ENCODE data around the gene RNF14.

Gene RNF14

DNA sequence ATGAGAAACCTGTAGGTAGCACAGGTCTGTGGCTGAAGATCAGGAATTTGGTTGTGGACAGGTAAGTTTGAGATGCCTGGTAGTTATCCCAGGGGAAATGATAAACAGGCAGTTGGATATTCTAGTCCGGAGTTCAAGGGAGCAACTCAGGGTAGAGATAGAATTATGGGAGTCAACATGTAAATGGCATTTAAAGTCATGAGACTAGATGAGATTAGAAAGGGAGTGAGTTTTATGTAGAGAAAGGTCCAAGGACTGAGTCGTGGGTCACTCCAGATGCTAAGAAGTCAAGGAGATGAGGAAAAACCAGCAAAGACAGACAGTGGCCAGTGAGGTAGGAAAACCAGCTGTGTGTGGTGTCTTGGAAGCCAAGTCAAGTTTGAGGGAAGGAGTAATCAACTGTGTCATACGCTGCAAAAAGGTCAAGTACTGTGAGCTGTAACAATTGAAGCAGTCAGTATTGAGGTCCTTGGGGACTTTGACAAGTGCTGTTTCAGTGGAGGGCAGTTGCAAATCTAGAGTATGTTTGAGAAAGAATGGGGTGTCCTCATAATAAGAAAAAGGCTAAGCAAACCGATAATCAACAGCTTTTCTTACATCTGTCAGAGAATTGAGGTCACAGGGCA is 25.7 kb downstream of the RNF14 start:
- Histone ChIP-seq H3K9me3 (ENCODE audit: low read length) (no peaks in the 10 kb centered on the region), H3K4me1 (ENCODE audit: insufficient read depth, low read length) (no peaks in the 10 kb centered on the region), H3K4me3 (ENCODE audit: low read depth in 1 of 2, low read length in 2 of 2) (no peak overlapping the region), H3K27ac (ENCODE audit: low read depth, low read length) (no peak overlapping the region), H3K36me3 (ENCODE audit: insufficient read depth, low read length) (peaks cover 35% of the 10 kb centered on the region), H3K9ac (ENCODE audit: low read length) (no peak overlapping the region), H3K27me3 (ENCODE audit: control insufficient read depth in 1 of 2, insufficient read depth in 2 of 2, low read length in 2 of 2) (no peaks in the 10 kb centered on the region)

DNA sequence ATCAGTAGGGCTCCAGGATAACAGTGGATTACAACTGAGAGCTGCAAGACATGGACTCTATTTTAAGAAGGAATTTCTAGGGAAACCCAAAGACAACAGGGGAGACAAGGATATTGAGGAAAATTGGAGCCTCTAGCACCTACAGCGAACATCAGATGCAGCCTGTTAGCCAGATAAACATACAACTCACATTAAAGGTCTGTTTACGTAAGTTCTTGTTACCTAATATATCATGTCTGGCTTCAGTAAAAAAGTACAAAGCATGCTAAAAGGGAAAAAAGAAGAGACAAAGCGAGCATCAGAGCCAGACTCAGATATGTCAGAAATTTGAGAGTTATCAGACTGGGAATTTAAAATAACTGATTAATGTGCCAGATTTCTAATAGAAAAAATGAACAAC is 26.8 kb downstream of the RNF14 start:
- no peak overlapping the region for H3K4me3 ChIP-seq (ENCODE audit: low read depth in 1 of 2, low read length in 2 of 2)
- H3K27ac ChIP-seq (ENCODE audit: low read depth, low read length) = no peak overlapping the region
- no peak overlapping the region for H3K9ac ChIP-seq (ENCODE audit: low read length)
- no peaks in the 10 kb centered on the region for H3K9me3 ChIP-seq (ENCODE audit: low read length)
- H3K36me3 ChIP-seq (ENCODE audit: insufficient read depth, low read length) = peaks cover 38% of the 10 kb centered on the region
- H3K4me1 ChIP-seq (ENCODE audit: insufficient read depth, low read length) = no peaks in the 10 kb centered on the region
- H3K27me3 ChIP-seq (ENCODE audit: control insufficient read depth in 1 of 2, insufficient read depth in 2 of 2, low read length in 2 of 2) = no peaks in the 10 kb centered on the region

DNA sequence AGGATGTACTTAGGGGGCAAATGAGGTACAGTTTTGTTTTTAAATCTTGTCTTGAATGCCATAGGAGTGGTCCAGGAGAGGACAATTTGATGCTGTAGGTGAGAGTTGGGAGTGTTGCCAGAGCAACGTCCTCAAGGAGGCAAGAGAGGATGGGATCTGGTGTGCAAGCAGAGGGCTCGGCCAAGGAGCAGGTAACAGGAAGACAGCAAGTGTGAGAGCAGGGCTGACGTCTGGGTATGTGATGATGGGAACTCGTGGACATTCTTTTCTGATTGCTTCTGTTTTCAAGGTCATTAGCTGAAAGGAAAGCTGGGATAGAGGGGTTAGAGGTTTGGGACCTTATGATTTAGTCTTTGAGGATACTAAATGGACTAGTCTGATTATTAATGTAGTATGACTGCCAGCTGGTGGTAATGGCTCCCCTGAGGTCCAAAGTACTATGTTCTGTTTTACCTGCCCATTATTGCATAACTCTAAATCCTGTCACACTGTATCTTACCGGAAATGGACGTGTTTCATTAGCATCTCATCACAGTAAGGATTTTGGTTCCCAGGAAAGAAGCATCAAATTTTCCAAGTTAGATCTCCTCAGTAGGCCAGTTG is 28.6 kb downstream of the RNF14 start:
- Histone ChIP-seq H3K36me3 (ENCODE audit: insufficient read depth, low read length) (peaks cover 48% of the 10 kb centered on the region), H3K4me3 (ENCODE audit: low read depth in 1 of 2, low read length in 2 of 2) (no peak overlapping the region), H3K9ac (ENCODE audit: low read length) (no peak overlapping the region), H3K9me3 (ENCODE audit: low read length) (no peaks in the 10 kb centered on the region), H3K27me3 (ENCODE audit: control insufficient read depth in 1 of 2, insufficient read depth in 2 of 2, low read length in 2 of 2) (no peaks in the 10 kb centered on the region), H3K4me1 (ENCODE audit: insufficient read depth, low read length) (no peaks in the 10 kb centered on the region), H3K27ac (ENCODE audit: low read depth, low read length) (no peak overlapping the region)

DNA sequence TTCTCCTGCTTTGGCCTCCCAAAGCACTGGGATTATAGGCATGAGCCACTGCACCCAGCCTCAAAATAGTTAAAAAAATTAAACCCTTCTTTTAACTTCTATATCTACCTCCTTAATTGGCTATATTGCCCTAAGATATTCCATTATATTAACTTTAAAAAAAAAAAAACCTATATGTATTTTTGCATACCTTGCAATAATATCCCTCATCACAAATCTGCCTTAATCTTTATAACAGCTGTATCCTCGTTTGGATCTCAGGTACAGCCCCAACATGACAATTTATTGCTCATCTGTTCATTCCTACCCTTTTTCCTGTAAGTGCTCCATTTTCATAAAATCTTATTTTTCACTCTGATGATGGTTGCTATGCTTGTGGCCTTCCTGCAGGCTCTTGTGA is 31.3 kb downstream of the RNF14 start:
- H3K4me3 ChIP-seq (ENCODE audit: low read depth in 1 of 2, low read length in 2 of 2) = no peak overlapping the region
- no peaks in the 10 kb centered on the region for H3K9me3 ChIP-seq (ENCODE audit: low read length)
- H3K9ac ChIP-seq (ENCODE audit: low read length) = no peak overlapping the region
- H3K4me1 ChIP-seq (ENCODE audit: insufficient read depth, low read length) = no peaks in the 10 kb centered on the region
- H3K36me3 ChIP-seq (ENCODE audit: insufficient read depth, low read length) = peaks cover 42% of the 10 kb centered on the region
- no peak overlapping the region for H3K27ac ChIP-seq (ENCODE audit: low read depth, low read length)
- H3K27me3 ChIP-seq (ENCODE audit: control insufficient read depth in 1 of 2, insufficient read depth in 2 of 2, low read length in 2 of 2) = no peaks in the 10 kb centered on the region

DNA sequence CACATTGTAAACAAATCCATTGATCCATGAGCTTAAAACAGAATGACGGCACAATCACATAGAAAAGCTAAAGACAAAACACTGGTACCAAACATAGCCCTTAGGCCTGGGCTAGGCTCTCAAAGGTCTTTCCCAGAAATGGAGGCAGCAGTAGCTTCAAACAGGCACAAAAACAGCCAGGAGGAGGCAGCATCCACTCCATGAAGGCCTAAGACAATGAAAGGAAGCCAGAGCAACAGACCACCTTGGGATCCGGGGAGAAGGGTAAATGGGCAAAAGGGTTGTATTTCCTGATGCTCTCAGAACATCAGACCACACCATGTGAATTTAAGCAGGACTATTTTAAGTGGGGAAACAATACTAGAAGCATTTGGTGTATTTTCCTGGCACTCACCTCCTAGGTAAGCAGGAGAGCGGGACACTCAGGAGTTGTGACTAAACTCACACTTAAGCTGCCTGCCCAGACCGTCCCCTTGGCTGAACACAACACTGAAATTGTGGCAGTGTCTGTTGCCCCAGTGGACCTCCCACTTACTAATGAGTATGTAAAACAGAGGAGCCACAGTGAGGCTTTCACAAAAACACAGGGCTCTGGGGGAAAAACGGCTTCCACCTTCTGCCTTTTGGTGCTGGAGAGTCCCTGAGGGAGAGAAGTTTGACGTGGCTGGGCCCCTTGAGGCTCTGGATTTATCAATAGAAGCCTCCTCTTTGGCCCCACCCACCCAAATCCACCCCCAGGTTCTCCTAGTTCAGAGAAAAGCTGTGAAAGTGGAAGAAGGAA is 32.0 kb downstream of the RNF14 start:
- H3K4me1 ChIP-seq (ENCODE audit: insufficient read depth, low read length) = no peaks in the 10 kb centered on the region
- peaks cover 47% of the 10 kb centered on the region for H3K36me3 ChIP-seq (ENCODE audit: insufficient read depth, low read length)
- no peak overlapping the region for H3K9ac ChIP-seq (ENCODE audit: low read length)
- H3K4me3 ChIP-seq (ENCODE audit: low read depth in 1 of 2, low read length in 2 of 2) = no peak overlapping the region
- no peaks in the 10 kb centered on the region for H3K27me3 ChIP-seq (ENCODE audit: control insufficient read depth in 1 of 2, insufficient read depth in 2 of 2, low read length in 2 of 2)
- no peaks in the 10 kb centered on the region for H3K9me3 ChIP-seq (ENCODE audit: low read length)
- H3K27ac ChIP-seq (ENCODE audit: low read depth, low read length) = no peak overlapping the region

DNA sequence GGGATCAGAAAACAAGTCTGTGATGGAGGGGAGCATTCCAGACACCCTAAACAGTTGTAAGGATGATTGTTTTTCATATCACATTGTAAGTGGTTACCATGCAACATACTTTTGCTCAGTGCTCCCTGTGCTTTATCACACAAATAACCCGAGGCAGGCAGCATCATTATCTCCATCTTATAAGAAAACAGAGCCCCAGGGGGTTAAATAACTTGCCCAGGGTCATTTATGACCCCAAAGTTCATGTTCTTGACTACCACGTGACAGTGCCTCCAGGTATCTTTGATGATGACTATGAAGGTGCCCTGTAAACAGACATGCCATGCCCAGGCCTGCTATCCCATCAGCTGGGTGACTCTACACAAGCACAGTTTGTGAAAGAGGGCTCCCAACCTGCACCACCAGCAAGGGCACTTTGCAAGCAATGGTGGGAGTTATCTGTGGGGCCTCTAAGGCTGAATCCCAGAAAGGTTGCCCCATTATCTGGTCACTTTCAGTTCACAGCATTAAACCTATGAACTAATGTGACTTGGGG is 34.4 kb downstream of the RNF14 start:
- Histone ChIP-seq H3K27ac (ENCODE audit: low read depth, low read length) (no peak overlapping the region), H3K4me3 (ENCODE audit: low read depth in 1 of 2, low read length in 2 of 2) (no peak overlapping the region), H3K4me1 (ENCODE audit: insufficient read depth, low read length) (no peaks in the 10 kb centered on the region), H3K9me3 (ENCODE audit: low read length) (no peaks in the 10 kb centered on the region), H3K27me3 (ENCODE audit: control insufficient read depth in 1 of 2, insufficient read depth in 2 of 2, low read length in 2 of 2) (no peaks in the 10 kb centered on the region), H3K36me3 (ENCODE audit: insufficient read depth, low read length) (peaks cover 59% of the 10 kb centered on the region), H3K9ac (ENCODE audit: low read length) (no peak overlapping the region)

DNA sequence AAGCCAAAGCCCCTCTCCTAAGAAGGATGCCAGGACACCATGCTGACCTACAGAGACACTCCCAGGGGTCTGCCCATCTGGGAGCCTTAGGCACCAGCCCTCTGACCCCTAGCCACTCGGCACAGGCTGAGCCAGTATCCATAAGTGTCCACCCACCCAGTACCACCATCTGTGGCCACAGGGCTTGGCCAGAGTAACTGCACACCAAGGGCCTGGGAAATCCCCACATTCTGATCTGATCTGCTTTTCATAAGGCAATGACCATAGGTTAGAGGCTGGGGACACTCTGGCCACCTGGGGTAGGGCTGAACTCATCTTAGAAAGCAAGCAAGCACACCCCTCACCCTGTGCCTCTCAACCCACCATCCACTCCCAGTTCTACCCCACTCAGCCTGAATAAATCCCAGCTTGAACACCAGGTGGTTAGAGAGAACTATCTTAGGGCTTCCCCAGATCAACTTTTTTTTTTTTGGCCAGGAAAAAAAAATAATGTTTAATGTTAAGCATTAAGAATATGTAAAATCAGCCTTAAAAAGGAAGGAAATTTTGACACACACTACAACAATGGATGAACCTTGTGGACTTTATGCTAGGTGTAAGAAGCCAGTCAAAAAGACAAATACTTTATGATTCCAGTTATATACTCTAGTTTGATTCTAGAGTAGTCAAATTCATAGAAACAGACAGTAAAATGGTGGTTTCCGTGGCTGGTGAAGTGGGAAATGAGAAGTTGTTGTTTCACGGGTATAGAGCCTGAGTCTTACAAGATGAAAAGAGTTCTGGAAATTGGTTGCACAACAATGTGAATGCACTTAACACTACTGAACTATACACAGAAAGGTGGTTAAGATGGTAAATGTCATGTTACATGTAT is 37.7 kb downstream of the RNF14 start:
- Histone ChIP-seq H3K4me1 (ENCODE audit: insufficient read depth, low read length) (peaks cover 4% of the 10 kb centered on the region), H3K4me3 (ENCODE audit: low read depth in 1 of 2, low read length in 2 of 2) (no peak overlapping the region), H3K36me3 (ENCODE audit: insufficient read depth, low read length) (peaks cover 48% of the 10 kb centered on the region), H3K27me3 (ENCODE audit: control insufficient read depth in 1 of 2, insufficient read depth in 2 of 2, low read length in 2 of 2) (no peaks in the 10 kb centered on the region), H3K9me3 (ENCODE audit: low read length) (no peaks in the 10 kb centered on the region), H3K9ac (ENCODE audit: low read length) (no peak overlapping the region), H3K27ac (ENCODE audit: low read depth, low read length) (no peak overlapping the region)

DNA sequence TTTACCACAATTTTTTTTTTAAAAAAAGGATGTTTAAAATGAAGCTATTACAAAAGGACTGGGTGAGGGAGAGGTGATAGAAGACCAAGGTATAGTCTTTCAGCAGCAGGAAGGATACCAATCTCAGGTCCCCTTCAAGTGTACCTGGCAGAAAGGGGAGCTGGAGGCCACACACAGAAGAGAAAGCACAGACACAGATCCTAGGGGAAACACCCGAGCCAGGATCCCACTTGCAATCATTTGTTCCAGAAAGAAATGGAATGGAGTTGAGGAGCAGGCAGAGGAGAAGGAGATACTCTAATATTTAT is 38.3 kb downstream of the RNF14 start:
- H3K27ac ChIP-seq (ENCODE audit: low read depth, low read length) = no peak overlapping the region
- no peak overlapping the region for H3K9ac ChIP-seq (ENCODE audit: low read length)
- H3K4me3 ChIP-seq (ENCODE audit: low read depth in 1 of 2, low read length in 2 of 2) = no peak overlapping the region
- no peaks in the 10 kb centered on the region for H3K9me3 ChIP-seq (ENCODE audit: low read length)
- peaks cover 10% of the 10 kb centered on the region for H3K4me1 ChIP-seq (ENCODE audit: insufficient read depth, low read length)
- H3K27me3 ChIP-seq (ENCODE audit: control insufficient read depth in 1 of 2, insufficient read depth in 2 of 2, low read length in 2 of 2) = no peaks in the 10 kb centered on the region
- H3K36me3 ChIP-seq (ENCODE audit: insufficient read depth, low read length) = peaks cover 46% of the 10 kb centered on the region

DNA sequence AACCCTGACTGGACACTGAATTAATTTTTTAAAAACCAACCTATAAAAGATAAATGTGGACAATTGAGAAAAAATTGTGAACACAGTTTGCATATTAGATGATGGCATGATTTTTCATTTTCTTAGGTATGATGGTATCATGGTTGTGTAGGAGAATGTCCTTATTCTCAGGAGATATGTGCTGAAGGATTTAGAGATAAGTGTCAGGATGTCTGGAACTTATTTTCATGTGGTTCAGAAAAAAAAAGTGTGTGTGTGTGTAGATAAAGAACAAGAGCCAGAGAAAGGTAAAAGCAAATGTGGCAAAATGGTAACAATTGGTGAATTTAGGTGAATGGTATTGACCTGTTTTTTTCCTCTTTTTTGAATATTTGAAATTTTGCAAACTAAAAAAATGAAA is 39.9 kb downstream of the RNF14 start:
- H3K27me3 ChIP-seq (ENCODE audit: control insufficient read depth in 1 of 2, insufficient read depth in 2 of 2, low read length in 2 of 2) = no peaks in the 10 kb centered on the region

DNA sequence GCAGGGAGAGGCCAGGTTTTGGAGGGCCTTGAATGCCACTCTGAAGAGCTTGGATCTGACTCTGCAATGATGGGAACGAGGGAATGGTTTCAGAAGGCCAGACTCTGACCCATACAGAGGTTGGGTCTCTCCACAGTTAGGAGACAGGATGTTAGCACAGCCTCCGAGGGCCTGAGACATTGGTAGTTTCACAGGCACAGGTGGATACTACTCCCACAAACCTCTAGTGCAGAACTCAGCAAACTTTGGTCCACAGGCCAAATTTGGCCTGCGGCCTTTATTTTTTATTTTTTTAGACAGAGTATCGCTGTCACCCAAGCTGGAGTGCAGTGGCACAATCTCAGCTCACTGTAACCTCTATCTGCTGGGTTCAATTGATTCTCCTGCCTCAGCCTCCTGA is 41.0 kb downstream of the RNF14 start:
- Histone ChIP-seq H3K4me3 (ENCODE audit: low read depth in 1 of 2, low read length in 2 of 2) (no peak overlapping the region), H3K27ac (ENCODE audit: low read depth, low read length) (no peak overlapping the region), H3K4me1 (ENCODE audit: insufficient read depth, low read length) (peaks cover 27% of the 10 kb centered on the region), H3K9ac (ENCODE audit: low read length) (no peak overlapping the region), H3K9me3 (ENCODE audit: low read length) (no peaks in the 10 kb centered on the region), H3K27me3 (ENCODE audit: control insufficient read depth in 1 of 2, insufficient read depth in 2 of 2, low read length in 2 of 2) (no peaks in the 10 kb centered on the region), H3K36me3 (ENCODE audit: insufficient read depth, low read length) (peaks cover 29% of the 10 kb centered on the region)

More for the DNA sequence above, 39.9 kb downstream of the RNF14 start:
- Histone ChIP-seq H3K9ac (ENCODE audit: low read length) (no peak overlapping the region), H3K36me3 (ENCODE audit: insufficient read depth, low read length) (peaks cover 35% of the 10 kb centered on the region), H3K27ac (ENCODE audit: low read depth, low read length) (no peak overlapping the region), H3K9me3 (ENCODE audit: low read length) (no peaks in the 10 kb centered on the region), H3K4me1 (ENCODE audit: insufficient read depth, low read length) (peaks cover 21% of the 10 kb centered on the region), H3K4me3 (ENCODE audit: low read depth in 1 of 2, low read length in 2 of 2) (no peak overlapping the region)

DNA sequence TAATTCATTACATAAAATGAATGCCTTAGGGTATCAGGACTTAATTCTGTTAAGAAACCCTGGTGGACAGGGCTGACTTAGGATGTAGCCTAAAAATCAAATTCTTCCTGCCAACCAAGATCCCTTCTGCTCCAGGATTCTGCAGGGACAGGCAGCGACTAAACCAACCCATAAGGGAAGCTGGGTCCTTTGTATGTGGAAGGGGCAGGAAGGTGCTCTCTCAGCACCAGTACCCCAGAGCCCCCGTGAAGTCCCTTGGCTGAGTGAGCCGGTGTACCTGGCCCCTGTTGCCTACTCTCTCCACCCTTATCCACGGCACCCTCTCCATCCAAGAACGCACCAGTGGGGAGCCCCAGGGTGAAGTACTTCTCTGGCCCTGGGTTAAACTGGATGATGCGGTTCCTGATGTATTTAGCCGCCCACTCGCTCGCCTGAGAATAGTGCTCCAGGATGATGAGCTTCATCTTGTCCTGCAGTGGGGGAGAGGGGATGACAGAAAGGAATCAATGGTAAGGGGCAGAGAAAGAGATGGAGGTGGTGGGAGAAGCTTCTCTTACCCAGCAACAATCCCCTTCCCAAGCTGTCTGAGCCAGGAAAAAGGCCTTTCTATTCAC is 42.8 kb downstream of the RNF14 start:
- peak overlapping the region; percentile 80 for H3K27ac ChIP-seq (ENCODE audit: low read depth, low read length)
- H3K9ac ChIP-seq (ENCODE audit: low read length) = peak overlapping the region; percentile 94
- H3K4me3 ChIP-seq (ENCODE audit: low read depth in 1 of 2, low read length in 2 of 2) = peak overlapping the region in 1 of 2 donors; percentile 98
- no peaks in the 10 kb centered on the region for H3K9me3 ChIP-seq (ENCODE audit: low read length)
- H3K4me1 ChIP-seq (ENCODE audit: insufficient read depth, low read length) = peaks cover 27% of the 10 kb centered on the region
- no peaks in the 10 kb centered on the region for H3K27me3 ChIP-seq (ENCODE audit: control insufficient read depth in 1 of 2, insufficient read depth in 2 of 2, low read length in 2 of 2)
- H3K36me3 ChIP-seq (ENCODE audit: insufficient read depth, low read length) = peaks cover 11% of the 10 kb centered on the region
